Hippocampal formation (tissue), 2 donors: ENCODE data around the gene SUPT20HL1.
"Not testable (repeated sequence)": the region's sequence is repeated elsewhere in the genome, so short reads cannot be mapped to it uniquely, and the experiment has no call there.

Experiments used
- DNase-seq, 2 donors: peaks; one replicate each; lab custom pipeline; 2025; lab: John Stamatoyannopoulos, UW

SUPT20HL1 gene

DNA sequence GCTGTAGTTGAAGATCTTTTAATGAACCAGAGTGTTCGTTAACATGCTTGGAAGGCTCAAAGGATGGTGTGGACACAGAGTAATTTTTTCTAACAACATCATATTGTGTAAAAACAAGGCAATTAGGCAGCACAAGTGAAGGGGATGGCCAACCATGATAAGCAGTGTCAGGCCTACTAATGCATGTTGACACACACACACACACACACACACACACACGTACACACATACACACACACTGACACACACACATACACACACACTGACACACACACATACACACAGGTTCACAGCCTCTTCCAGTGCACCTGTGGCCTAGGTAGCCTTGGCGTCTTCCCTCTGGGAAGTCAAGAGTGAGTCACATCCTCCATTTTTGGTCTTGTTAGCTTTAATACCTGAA, at the start of gene SUPT20HL1:
SUPT20HL1 (plus strand) TSS at position 368 of the 400 bp plus-strand sequence. CDS start 2,122 bp downstream, outside the sequence.
- no peak for DNase-seq

DNA sequence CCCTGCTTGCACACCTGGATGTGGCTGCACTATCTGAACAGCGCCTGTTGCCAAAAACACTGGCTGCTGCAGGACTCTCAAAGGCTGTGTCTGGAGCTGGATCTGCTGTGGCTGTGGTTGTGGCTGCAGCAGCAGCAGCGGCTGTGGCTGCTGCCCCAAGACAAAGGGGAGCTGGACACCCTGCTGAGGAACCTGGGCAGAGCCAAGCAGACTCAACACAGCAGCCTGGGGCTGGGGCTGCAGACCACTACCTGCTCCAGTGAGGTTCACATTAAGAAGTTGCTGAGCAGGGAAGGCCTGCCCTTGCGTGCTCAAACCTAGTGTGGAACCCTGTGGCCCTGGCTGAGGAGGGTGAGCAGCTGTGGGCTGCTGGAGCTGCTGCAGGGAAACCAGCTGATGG, 49.5 kb upstream of the SUPT20HL1 start:
- not testable (repeated sequence) for DNase-seq

DNA sequence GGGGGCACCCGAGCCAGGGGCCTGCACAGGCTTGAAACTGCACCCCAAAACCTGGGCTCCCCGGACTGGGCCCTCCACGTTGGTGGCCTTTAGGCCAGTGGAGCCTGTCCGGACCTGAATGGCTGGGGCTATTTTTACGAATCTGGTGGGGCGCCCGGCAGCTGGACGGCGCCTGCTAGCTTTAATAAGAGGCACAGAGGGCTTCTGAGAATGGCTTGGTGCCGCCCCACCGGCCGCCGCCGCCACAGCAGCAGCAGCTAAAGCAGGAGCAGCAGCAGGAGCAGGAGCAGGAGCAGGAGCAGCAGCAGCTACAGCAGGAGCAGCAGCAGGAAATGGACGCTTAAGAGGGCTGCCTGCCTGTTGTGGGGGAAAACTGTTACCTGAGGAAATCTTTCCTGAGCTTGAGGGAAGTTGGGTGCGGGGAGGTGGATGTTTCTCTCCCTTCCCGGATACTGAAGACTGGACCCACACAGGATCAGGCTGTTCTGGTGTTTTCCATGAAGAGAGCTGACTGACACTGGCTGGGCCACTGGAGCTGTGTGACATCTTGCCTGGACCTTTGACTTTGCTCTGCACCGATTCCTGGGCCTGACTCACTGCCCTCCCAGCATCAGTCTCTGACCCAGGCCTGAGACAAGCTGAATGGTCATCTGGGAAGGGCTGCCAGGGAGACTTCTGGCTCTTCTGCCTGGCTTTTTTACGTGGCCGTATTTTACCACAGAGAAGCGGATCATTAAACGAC, 48.8 kb upstream of the SUPT20HL1 start:
- not testable (repeated sequence) for DNase-seq

DNA sequence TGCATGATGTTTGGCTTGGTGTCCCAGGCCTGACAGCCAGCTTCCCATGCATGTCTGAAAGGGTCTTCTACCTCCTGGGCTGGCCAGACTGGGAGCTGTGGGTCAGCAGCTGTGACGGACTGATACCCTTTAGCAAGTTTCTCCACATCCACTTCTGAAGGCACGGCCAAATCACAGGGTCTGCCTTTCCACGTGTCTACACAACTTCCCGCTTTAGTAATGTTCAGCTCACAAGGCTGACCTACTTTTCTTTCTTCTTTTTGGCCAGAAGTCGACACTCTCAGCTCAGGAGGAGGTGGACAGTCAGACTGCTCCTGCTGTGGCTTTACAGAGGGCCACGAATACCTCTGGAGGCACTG, 48.2 kb upstream of the SUPT20HL1 start:
- not testable (repeated sequence) for DNase-seq

GRCh38 chrX:24314019-24314635, 46.3 kb upstream of the SUPT20HL1 start, which contains the start of gene SUPT20HL2:
Gene SUPT20HL2 (minus strand): TSS chrX:24314069. CDS start chrX:24313315, 754 bp downstream.
- DNase-seq: no peak

GRCh38 chrX:24316111-24316510, 44.3 kb upstream of the SUPT20HL1 start:
- no peak for DNase-seq

DNA sequence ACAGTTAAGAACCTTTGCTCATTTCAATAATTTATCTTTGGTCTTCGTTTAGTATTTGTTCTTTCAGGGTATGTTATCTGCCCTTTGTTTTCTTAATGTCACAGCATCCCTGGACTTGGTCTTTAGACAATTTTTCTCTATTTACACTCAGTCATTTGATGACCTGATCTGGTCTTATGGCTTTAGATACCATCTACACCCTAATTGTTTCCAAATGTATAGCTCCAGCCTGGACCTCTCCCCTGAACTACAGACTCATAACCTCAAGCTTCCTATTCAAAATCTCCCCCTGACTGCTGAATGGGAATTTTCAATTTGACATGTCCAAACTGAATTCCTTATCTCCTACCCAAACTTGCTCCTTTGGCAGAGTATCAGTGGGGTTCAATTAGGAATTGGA, 42.9 kb upstream of the SUPT20HL1 start:
- DNase-seq: no peak

DNA sequence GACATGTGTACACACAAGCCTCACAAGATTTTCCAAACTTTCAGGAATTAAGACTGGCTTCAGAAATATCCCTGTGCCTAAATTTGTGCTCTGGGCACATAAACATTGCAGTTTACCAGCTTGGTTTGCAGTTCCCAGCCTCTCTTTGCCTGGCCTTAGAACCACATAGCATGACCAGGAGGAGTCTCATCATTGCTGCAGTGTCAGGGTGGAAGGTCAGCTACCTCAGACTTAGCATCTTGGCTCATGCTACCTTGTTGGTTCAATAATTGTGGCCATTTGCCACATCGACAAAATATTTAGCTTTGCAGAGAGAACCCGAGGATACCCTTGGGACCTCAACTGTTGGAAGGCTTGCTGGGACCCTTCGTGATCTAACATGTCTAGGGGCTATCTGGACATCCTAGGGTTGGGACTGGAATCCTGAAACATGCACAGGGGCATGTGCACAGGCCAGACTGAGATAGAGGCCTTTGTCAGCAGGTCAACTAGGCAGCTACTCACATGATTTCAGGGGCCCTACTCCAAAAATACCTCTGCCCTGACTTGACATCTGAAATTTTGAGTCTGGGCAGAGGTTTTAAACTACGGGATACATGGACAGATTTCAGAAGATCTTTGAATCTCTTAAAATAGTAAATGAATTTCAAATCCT, 38.6 kb upstream of the SUPT20HL1 start:
- no peak for DNase-seq

DNA sequence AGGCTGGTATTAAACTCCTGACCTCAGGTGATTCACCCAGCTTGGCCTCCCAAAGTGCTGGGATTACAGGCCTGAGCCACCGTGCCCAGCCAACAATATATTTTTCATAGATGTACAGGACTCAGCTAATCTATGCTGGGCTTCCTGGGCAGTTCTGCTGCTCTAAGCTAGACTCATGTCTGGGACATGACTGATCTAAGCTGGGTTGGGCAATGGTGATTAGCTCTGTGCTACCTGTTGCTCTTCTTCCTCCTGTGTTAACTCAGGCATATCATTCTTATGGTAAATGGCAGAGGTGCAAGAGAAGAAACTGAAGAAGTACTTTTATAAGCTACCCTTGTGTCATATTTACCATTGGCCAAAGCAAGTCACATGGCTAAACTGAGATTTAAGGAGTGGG, 35.2 kb upstream of the SUPT20HL1 start:
- no peak for DNase-seq

GRCh38 chrX:24332878-24333277, 27.6 kb upstream of the SUPT20HL1 start:
- no peak for DNase-seq

DNA sequence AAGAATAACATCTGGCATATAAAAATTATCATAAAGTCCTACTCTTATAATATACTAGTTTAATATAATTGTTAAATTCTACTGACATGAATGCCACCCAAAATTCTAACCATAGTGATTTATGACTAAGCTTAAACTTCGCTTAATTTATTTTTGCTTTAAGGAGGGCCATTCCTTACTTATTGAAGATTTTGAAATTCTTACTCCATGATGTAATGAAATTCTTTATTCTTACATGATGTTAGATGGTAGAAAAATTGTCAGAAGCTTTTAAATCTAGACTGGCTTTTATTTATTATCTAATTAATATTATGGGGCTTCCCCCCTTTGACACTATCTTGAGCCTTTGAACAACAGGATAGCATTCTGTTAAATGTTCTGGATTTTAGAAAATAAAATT, 27.1 kb upstream of the SUPT20HL1 start:
- no peak for DNase-seq

DNA sequence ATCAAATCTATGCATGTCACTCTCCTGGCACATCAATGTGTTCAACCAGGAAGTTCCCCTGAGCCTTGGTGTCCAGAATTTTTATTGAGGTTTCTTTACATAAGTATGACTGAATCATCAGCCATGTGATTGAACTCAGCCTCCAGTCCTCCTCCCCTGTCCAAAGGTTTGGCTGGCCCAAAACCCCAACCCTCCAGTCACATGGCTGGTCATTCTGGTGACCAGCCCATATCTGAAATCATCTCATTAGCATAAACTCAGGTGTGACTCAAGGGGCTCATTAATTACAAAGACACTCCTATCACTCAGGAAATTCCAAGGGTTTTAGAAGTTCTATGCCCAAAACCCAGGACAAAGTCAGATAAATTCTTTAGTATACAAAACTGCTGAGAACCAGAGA, 26.0 kb upstream of the SUPT20HL1 start:
- DNase-seq: no peak

GRCh38 chrX:24335871-24336270, 24.6 kb upstream of the SUPT20HL1 start:
- no peak for DNase-seq

DNA sequence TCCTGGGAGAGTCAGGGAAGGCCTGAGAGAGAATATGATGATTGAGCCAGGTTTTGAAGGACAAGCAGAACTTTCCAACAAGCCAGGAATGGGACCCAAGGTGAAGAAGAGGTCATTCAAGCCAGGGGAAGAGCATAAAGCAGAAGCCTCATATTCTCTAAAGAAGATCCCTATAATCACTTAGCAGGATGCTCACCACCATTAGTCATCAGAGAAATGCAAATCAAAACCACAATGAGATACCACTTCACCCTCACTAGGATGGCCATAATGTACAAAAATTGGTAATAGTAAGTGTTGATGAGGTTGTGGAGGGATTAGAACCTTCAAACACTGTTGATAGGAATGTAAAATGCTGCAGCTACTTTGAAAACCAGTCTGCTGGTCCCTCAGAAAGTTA, 20.5 kb upstream of the SUPT20HL1 start:
- no peak for DNase-seq

- DNase-seq: no peak
These were observed 19.9 kb upstream of the SUPT20HL1 start for GRCh38 chrX:24340501-24340900.

DNA sequence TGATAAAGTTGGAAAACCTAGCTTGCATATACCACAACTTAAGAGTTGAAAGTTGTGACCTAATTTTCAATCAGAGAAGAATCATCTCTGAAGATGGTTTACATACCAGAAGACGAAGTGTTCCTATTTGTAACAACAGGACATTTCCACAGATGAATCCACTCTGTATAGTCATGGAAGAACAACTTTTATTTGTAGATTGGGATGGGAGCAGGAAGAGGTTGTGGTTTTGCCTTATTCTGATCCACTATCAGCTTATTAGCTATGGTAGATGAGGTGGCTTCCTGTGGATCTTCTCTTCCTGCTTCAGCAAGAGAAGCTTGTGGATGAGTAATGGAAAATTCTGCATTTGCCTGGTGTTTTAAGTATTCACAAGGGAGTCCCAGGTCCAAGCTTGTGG, 18.6 kb upstream of the SUPT20HL1 start:
- DNase-seq: no peak

GRCh38 chrX:24343719-24344118, 16.7 kb upstream of the SUPT20HL1 start:
- DNase-seq: no peak

- DNase-seq: no peak
These were observed 12.6 kb upstream of the SUPT20HL1 start for GRCh38 chrX:24347881-24348280.

GRCh38 chrX:24350217-24350616, 10.2 kb upstream of the SUPT20HL1 start:
- DNase-seq: no peak

DNA sequence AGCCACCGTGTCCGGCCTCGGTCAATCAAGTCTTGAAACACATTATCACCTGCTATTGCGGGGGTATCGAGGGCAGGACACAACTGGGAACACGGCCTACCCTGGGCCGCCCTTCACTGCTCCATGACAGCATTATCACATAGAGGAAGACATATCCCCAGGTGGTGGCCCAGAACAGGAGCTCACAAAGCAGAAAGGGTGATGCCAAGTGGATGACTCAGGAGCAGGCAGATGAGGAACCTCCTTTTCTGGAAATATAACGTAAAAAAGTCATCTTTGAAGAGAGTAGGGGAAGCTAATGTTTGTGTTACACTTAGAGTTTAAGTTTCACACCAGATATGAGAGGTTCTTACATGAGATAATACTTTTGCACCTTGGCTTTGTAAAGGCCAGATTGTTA, 5.3 kb upstream of the SUPT20HL1 start:
- DNase-seq: no peak

DNA sequence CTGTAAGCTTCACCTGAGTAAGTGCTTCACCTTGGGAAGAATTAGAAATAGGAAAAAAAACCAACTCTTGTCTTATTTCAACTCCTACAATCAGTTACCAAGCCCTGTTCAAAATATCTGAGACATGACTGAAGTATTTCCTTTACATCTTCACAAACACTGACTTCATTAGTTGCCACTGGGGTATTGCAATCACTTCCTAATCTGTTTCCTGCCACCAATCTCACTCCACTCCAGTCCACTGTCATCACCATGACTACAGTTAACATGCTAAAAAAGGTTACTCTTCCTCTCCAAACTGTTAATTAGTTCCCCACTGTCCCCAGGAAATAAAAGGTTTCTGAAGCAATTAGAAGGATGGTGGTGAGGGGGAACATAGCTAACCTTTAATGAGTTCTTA, 3.3 kb upstream of the SUPT20HL1 start:
- DNase-seq: no peak

DNA sequence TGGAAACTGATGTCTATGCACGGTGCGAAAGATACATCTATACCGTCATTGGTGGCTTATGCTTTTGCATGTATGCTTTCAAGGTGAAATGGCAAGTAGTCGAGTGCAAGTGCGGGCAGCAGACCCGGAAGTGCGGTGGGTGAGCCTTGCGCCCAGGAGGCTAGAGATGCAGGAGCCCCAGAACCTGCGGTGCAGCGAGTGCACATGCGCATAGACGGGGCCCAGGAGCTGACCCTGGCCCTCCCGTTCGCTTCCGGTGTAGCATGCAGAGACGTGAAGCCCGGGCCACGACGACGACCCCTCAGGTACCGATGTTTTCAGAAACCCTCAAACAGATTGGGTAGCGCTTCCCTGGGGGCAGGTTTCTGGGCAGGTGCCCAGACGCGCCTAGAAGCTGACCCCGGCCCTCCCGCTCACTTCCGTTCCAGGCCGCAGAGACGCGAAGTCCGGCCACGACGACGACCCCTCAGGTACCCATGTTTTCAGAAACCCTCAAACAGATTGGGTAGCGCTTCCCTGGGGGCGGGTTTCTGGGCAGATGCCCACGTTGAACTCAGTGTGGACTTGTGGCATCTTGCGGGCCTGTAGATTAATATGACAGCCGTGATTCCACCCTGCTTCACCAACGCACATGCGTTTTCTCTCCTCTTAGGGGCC, 1.8 kb downstream of the SUPT20HL1 start:
- not testable (repeated sequence) for DNase-seq
